22Rv1 (cell line): ENCODE measurements around the gene NRXN2.

Source experiments
- H3K27ac ChIP-seq: fragments of 450-650 bp; 2 replicates; pipeline ENCODE4 v1.5.1; 2017
- ZFX ChIP-seq: fragments of 450-650 bp; IDR thresholded peaks from 2 replicates; pipeline ENCODE4 v1.6.1; 2017; ENCODE audit warnings: antibody characterized with exemption, borderline replicate concordance
- TF ChIP-seq, protein P1 (sequence below): fragments of 450-650 bp; IDR thresholded peaks from 2 replicates; pipeline ENCODE4 v1.5.1; 2017; ENCODE audit warnings: mild to moderate bottlenecking

Gene NRXN2

DNA sequence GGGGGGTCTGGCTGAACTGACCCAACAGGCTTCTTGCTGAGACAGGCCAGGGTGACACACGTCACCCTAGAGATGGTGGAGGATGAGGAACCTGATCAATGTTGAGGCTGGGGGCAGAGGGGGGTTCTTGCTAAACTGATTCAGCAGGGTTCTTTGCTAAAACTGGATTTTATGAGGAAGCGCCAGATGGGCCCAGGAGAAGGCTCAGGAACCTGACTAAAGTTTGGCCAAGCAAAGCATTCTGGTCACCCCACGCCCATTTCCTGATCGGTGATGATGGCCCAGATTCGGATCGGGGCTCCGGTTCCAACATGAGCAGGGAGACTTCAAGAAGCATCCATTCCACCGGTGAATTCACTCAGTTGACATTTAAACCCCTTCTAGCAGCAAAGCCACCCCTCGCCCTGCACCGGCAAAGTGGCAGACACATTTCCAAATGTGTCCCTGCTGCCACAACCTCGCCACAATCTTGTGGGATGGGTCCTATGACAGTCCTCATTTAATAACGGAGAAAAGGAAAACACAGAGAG lies 166.2 kb downstream of the NRXN2 start:
- H3K27ac ChIP-seq = no peak overlapping the region
- TF ChIP-seq, protein P1, sequence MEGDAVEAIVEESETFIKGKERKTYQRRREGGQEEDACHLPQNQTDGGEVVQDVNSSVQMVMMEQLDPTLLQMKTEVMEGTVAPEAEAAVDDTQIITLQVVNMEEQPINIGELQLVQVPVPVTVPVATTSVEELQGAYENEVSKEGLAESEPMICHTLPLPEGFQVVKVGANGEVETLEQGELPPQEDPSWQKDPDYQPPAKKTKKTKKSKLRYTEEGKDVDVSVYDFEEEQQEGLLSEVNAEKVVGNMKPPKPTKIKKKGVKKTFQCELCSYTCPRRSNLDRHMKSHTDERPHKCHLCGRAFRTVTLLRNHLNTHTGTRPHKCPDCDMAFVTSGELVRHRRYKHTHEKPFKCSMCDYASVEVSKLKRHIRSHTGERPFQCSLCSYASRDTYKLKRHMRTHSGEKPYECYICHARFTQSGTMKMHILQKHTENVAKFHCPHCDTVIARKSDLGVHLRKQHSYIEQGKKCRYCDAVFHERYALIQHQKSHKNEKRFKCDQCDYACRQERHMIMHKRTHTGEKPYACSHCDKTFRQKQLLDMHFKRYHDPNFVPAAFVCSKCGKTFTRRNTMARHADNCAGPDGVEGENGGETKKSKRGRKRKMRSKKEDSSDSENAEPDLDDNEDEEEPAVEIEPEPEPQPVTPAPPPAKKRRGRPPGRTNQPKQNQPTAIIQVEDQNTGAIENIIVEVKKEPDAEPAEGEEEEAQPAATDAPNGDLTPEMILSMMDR = no peak
- no peak for TF ChIP-seq ZFX
